ENCODE results near the gene KCNQ2. TPM values are rescaled to one million over a fixed set of nuclear protein-coding genes. Genes with fewer than 3 reads are reported as not detected.
"Not testable (repeated sequence)": the region's sequence is repeated elsewhere in the genome, so short reads cannot be mapped to it uniquely, and the experiment has no call there.

KCNQ2 gene
- total RNA-seq (2014; rRNA removed; shearing (Covaris generic)), result 4.3 and 6.2 TPM in 2 replicates
- 7.0 and 10.3 TPM in 2 replicates for polyA plus RNA-seq (2015; cell fraction: cytosol; rRNA removed)
- polyA plus RNA-seq (2015; cell fraction: nucleus; rRNA removed), result 4.9 and 13.5 TPM in 2 replicates

GRCh38 chr20:63471981-63472831, at the start of gene KCNQ2:
KCNQ2 (minus strand) TSS chr20:63472655; CDS start chr20:63472463, 192 bp downstream.
- in situ Hi-C loops (cut with HindIII; ENCODE audit: low pct_unique_long_range_greater_than_20kb, low sequenced_read_pairs), result no loop called here
- DNase-seq (ENCODE audit: low read depth, low spot score), result peak; percentile 26

DNA sequence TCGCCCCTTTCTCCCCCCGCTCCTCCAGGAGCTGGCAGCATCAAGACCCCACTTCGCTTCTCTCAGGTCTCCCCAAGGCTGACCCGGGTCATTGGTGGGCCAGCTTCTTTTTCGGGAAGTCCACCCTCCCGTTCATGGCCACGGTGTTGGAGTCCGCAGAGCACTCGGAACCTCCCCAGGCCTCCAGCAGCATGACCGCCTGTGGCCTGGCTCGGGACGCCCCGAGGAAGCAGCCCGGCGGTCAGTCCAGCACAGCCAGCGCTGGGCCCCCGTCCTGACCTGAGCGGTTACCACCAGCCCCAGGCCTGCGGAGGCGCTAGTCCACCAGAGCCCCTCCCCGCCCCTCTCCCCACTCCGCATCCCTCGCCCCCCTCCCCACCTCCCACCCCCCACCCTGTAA, 49.1 kb upstream of the KCNQ2 start:
- no peak for DNase-seq (ENCODE audit: low read depth, low spot score)
- in situ Hi-C loops (cut with HindIII; ENCODE audit: low pct_unique_long_range_greater_than_20kb, low sequenced_read_pairs), result no loop called here

- in situ Hi-C loops (cut with HindIII; ENCODE audit: low pct_unique_long_range_greater_than_20kb, low sequenced_read_pairs), result no loop called here
Measured at GRCh38 chr20:63520934-63521601, 48.6 kb upstream of the KCNQ2 start.

GRCh38 chr20:63520504-63520933, 48.1 kb upstream of the KCNQ2 start, which contains the start of gene PPDPF:
PPDPF (plus strand) TSS chr20:63520765; CDS start chr20:63521309, 544 bp downstream.
- peak; percentile 73 for DNase-seq (ENCODE audit: low read depth, low spot score)
- in situ Hi-C loops (cut with HindIII; ENCODE audit: low pct_unique_long_range_greater_than_20kb, low sequenced_read_pairs), result no loop called here

More at GRCh38 chr20:63520934-63521601, 48.6 kb upstream of the KCNQ2 start:
- DNase-seq (ENCODE audit: low read depth, low spot score), result peak; percentile 73

DNA sequence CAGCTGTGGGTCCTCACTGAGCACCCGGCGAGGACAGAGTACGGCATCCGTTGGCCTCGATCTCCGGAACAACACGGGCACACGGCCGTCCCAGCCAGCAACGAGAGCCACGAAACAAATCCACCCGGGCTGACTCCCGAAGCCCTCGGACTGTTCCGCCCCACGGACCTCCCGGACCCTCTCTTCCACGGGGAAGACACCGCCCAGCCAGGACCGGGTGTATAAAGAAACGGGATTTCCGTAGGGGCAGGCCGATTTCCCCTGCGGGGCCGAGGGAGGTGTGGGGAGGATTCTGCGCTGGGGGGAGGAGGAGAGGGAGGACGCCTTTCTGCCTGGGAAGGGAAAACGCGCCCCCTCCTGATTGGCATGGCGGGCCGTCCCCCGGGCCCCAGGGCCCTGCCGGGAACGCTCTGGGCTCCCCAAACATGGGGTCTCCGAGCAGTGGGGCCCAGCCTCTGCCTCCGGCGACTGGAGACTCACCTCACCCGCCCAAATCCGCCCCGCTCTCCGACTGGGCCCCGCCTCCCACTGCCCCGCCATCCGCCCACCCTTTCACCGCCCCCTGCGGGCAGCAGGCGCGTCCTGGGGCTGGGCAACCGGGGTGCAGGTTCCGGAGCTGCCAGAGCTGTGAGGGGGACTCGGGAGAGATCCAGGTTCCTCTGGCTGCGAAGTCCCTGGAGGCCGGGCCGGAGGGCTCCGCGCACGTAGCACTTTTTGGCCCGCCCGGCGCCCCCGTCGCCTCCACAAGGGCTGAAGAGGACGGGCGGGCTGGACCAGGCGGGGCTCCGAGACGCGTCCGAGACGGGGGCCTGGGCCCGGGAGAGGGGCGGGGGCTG, 47.4 kb upstream of the KCNQ2 start:
- in situ Hi-C loops (cut with HindIII; ENCODE audit: low pct_unique_long_range_greater_than_20kb, low sequenced_read_pairs), result no loop called here
- peak; percentile 58 for DNase-seq (ENCODE audit: low read depth, low spot score)

- no peak for DNase-seq (ENCODE audit: low read depth, low spot score)
- in situ Hi-C loops (cut with HindIII; ENCODE audit: low pct_unique_long_range_greater_than_20kb, low sequenced_read_pairs), result no loop called here
Measured at GRCh38 chr20:63518946-63519667, 46.7 kb upstream of the KCNQ2 start.

- in situ Hi-C loops (cut with HindIII; ENCODE audit: low pct_unique_long_range_greater_than_20kb, low sequenced_read_pairs), result no loop called here
- DNase-seq (ENCODE audit: low read depth, low spot score), result no peak
Measured at GRCh38 chr20:63518351-63518861, 46.0 kb upstream of the KCNQ2 start.

DNA sequence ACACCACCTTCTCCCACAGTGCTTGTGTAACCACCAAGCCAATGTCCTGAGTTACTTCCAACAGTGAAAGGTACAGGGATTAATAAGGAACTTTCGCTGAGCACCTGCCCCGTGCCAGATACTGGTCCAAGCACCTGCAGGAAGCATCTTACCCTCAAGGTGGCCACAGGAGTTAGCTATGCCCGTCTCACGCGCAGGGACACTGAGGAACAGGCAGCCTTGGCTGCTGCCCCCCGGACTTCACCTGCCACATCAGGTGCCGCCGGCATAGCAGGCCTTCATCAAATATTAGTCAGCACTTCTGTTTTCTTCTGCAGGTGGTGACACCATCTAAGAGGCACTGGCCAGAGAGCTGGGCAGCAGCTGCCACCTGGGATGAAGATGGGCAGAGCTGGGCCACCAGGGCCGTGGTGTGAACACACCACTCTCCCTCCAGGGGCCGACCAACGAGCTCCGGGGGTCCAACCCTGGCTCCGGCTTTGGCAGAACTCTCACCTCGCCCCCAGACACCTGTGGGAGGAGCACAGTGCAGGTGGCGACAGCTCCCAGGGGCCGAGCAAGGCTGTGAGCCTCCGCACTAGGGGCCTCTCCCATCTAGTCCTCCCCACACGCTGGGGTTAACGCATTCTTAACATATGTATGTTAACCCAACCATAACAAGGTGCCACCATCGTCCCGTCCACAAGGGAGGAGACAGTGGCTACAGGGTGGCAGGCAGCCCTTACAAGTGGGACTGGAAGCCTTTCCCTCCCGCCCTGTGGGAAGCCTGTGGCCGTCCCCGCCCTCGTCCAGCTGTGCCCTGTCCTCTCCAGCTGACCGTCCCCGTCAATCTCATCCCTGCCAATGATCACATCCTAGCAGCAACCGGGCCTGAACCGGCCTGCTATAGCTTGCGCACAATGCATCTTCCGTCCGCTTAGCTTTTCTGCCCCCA, 45.2 kb upstream of the KCNQ2 start:
- DNase-seq (ENCODE audit: low read depth, low spot score), result no peak
- in situ Hi-C loops (cut with HindIII; ENCODE audit: low pct_unique_long_range_greater_than_20kb, low sequenced_read_pairs), result no loop called here

- peak; percentile 50 for DNase-seq (ENCODE audit: low read depth, low spot score)
- in situ Hi-C loops (cut with HindIII; ENCODE audit: low pct_unique_long_range_greater_than_20kb, low sequenced_read_pairs), result not testable (repeated sequence)
Measured at GRCh38 chr20:63514520-63514919, 42.1 kb upstream of the KCNQ2 start.

GRCh38 chr20:63513207-63513606, 40.8 kb upstream of the KCNQ2 start:
- DNase-seq (ENCODE audit: low read depth, low spot score), result no peak
- in situ Hi-C loops (cut with HindIII; ENCODE audit: low pct_unique_long_range_greater_than_20kb, low sequenced_read_pairs), result no loop called here

DNA sequence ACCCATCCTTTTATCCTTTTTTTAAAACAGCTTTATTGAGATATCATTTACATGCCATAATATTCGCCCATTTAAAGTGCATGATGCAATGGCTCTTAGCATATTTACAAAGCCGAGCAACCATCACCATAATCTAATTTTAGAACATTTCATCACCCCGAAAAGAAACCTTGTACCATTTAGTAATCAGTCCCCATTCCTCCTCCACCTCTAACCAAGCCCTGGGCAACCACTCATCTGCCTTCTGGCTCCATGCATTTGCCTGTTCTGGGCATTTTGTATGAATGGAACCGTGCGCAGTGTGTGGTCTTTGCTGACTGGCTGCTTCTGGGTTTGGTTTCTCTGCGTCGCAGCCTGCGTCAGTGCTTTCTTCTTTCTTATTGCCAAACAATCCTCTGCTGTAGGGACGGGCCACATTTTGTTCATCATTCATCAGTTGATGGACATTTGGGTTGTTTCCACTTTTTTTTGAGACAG, 36.7 kb upstream of the KCNQ2 start:
- no peak for DNase-seq (ENCODE audit: low read depth, low spot score)
- in situ Hi-C loops (cut with HindIII; ENCODE audit: low pct_unique_long_range_greater_than_20kb, low sequenced_read_pairs), result no loop called here

DNA sequence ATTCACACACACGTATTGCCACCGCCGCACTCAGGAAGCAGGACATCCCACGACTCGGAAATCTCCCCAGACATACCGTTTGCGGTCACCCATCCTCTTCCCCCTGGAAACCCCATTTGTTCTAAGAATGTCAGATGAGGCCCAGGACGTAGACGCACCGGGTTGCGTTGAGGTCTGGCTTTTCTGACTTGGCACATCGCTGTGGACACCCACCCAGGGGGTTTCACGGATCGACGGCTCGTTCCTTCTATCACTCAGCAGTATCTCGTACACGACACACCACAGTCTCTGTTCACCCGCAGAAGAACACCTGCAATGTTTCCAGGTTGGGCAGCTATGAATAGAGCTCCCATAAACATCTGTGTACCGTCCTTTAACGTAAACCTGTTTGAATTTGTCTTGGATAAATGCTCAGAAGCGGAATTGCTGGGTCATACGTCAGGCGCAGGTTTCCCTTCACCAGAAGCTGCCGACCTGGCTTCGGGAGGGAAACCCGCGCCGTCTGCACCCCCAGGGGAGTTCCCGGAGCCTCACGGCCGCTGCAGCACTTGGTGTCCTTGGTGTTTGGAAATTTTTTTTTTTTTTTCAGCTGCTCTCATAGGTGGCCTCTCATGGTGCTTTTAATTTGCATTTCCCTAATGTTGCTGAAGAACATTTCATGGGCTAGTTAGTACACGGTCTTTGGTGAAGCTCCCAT, 35.8 kb upstream of the KCNQ2 start:
- DNase-seq (ENCODE audit: low read depth, low spot score), result no peak
- in situ Hi-C loops (cut with HindIII; ENCODE audit: low pct_unique_long_range_greater_than_20kb, low sequenced_read_pairs), result no loop called here

GRCh38 chr20:63507083-63507743, 34.8 kb upstream of the KCNQ2 start:
- no peak for DNase-seq (ENCODE audit: low read depth, low spot score)
- in situ Hi-C loops (cut with HindIII; ENCODE audit: low pct_unique_long_range_greater_than_20kb, low sequenced_read_pairs), result no loop called here

- DNase-seq (ENCODE audit: low read depth, low spot score), result no peak
Measured at GRCh38 chr20:63505723-63506122, 33.3 kb upstream of the KCNQ2 start.

DNA sequence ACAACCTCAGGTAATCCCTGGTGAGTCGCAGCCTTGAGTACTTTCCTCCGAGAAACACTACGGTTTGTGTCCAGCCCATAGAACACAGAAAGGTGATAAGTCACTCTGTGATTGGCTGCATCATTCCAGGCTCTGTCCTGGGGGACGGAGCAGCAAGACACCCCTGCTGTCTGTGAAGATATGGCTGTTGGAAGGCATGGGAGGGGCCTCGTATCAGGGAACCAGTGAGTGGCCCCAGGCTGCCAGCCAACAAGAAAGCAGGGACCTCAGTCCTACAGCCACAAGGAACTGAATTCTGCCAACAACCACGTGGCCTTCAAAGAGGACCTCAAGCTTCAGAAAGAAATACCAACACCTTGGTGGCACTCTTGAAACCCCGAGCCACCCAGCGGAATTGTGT, 32.8 kb upstream of the KCNQ2 start:
- in situ Hi-C loops (cut with HindIII; ENCODE audit: low pct_unique_long_range_greater_than_20kb, low sequenced_read_pairs), result no loop called here

More at GRCh38 chr20:63505723-63506122, 33.3 kb upstream of the KCNQ2 start:
- in situ Hi-C loops (cut with HindIII; ENCODE audit: low pct_unique_long_range_greater_than_20kb, low sequenced_read_pairs), result no loop called here

More for the DNA sequence above, 32.8 kb upstream of the KCNQ2 start:
- no peak for DNase-seq (ENCODE audit: low read depth, low spot score)
